HG02943 (cell line): ENCODE results near the gene KDM7A.
"Not testable (repeated sequence)": the region's sequence is repeated elsewhere in the genome, so short reads cannot be mapped to it uniquely, and the experiment has no call there.

Experiments
- ATAC-seq: cut with Tn5 transposase; IDR thresholded peaks from one replicate; pipeline ENCODE4 v1.9.1; 2021; ENCODE audit warnings: mild to moderate bottlenecking, low read depth, moderate library complexity; ENCODE audit not compliant: unreplicated experiment

The KDM7A gene

DNA sequence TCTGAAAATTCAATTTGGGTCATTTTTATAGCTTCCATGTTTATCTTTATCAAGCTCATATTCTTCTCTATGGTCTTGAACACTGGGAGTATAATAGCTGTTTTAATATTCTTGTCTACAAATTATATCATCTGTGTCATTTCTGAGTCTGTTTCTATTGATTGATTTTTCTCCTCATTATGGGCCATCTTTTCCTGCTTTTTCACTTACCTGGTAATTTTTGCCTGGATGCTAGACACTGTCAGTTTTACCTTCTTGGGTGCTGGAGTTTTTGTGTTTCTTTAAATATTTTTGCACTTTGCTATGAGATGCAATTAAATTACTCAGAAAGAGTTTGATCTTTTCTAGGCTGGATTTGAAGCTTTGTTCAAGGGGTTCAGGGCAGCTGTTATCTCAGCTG is 26.8 kb upstream of the KDM7A start:
- ATAC-seq: no peak

GRCh38 chr7:140202942-140203341 is 26.2 kb upstream of the KDM7A start:
- ATAC-seq: not testable (repeated sequence)

DNA sequence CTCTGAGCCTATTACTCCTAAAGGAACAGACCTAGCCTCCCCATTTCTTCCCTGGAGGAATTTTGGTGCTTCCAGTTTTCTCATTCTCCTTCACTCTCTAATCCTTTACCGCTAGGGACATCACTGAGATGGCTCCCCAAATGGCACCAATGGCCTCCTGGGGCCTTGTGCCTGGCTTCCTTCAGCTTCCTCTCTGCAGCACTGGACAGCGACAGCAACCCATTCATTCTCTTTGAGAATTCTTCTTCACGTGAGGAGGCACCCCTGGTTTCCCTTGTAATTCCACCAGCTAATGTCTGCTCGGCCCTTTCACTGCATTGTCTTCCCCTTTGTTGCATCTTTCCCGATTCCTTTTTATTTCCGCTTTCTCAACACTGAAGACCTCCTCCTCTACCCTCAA is 24.6 kb upstream of the KDM7A start:
- ATAC-seq: no peak

GRCh38 chr7:140200061-140200989 is 23.5 kb upstream of the KDM7A start:
- no peak for ATAC-seq

DNA sequence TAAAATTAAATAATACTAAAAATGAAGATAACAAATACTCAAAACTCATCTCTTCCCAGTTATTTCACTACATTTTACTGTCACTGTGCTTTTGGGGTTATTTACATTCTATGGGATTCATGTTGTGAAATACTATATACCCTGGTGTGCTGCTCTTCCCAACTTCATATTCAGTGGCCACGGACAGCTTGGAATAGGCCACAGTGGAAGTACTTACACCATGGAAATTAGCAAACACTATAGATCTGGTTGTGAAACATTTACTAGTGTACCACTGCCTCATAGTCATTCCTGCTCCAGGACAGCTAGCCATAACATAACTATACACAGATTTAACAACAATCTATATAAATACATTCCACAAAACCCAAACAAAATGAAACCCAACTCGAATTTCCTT is 21.2 kb upstream of the KDM7A start:
- no peak for ATAC-seq

DNA sequence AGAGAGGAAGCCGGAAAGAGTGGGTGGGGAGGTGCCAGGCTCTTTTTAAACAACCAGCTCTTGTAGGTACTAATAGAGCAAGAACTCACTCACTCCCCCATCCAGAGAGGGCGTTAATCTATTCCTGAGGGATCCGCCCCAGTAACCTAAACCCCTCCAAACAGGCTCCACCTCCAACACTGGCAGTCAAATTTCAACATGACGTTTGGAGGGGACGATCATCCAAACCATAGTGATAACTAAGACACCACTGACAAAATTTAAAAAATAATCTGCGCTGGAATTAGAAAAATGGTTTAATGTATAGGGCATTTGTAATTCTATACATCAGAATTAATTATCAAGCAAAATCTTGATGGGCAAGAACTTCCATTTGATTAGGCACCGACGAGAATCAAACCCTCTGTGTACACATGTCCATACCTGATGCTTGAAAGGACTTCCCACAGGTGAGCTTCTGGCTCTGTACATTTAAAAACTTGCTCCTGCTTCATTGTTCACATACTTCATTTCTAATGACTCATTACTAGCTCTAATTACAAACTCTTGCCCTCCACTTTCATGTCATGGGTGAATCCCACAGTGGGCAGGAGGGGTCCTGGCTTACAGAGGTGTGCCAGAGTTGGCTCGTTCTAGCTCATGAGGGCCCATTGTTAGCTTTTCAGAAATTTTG is 20.6 kb upstream of the KDM7A start:
- ATAC-seq: no peak

DNA sequence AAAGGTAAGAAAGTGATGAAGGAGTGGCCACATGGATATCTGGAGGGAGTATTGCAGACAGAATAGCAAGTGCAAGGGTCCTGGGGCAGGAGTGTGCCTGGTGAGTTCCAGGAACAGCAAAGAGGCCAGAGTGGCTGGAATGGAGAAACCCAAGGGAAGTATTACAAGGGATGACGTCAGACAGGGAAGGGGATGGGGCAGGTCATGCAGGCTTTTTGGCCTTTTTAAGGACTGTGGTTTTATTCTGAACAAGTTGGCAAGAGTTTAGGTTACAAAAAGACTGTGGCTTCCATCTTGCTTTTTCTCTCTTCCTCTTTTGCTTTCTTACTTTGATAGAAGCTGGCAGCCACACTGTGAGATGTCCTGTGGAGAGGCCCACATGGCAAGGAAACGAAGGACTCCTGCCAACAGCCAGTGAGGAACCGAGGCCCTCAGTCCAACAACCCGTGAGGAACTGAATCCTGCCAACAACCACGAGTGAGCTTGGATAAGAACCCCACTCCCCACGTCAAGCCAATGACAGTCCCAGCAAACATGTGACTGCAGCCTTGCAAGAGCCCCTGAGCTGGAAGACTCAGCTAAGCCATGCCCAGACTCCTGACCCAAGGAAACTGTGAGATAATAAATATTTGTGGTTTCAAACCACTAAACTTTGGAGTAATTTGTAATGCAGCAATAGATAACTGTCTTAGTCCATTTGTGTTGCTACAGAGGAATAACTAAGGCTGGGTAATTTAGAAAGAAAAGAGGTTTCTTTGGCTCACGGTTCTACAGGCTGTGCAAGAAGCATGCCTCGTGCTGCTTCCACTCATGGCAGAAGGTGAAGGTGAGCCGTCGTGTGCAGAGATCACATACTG is 19.8 kb upstream of the KDM7A start:
- ATAC-seq: no peak

- ATAC-seq: no peak
Observed at GRCh38 chr7:140195859-140196258, 19.1 kb upstream of the KDM7A start.

GRCh38 chr7:140192620-140193019 is 15.8 kb upstream of the KDM7A start:
- ATAC-seq: no peak

DNA sequence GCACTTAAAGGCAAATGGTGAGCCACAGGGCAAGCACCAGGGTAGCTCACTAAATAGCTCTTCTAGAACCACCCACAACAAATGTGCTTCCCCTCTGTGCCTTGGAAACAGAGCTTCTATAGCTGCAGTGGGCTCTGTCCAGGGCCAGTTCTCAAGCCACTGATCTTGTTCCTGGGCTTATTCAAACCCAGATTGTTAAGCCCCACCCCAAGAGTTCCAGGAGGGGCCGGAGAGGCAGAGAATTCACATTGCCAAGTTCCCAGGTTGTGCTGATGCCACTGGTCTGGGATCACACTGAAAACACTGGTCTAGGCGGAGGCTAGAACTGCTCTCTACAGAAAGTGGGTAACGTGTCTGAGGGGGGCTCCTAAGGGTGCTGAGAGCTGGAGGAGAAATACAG is 15.4 kb upstream of the KDM7A start:
- no peak for ATAC-seq

GRCh38 chr7:140190588-140190987 is 13.8 kb upstream of the KDM7A start:
- ATAC-seq: no peak

DNA sequence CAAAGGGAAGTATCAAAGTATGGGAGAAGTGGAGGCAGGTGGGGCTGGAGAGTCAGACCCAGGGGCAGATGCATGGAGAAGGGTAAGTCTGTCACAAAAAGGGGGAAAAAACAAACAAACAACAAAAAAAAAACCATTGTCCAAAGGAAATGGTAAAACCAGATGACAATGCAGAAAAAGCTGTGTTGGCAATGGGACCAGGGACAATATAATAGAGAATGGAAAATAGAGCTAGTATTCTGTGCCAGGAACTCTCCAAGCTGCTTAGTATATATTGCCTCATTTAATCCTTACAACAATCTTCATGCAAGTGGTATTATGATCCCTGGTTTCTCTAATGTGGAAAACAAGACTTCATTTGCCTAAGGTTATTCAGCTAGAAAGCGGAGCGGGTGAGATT is 13.1 kb upstream of the KDM7A start:
- ATAC-seq: no peak

DNA sequence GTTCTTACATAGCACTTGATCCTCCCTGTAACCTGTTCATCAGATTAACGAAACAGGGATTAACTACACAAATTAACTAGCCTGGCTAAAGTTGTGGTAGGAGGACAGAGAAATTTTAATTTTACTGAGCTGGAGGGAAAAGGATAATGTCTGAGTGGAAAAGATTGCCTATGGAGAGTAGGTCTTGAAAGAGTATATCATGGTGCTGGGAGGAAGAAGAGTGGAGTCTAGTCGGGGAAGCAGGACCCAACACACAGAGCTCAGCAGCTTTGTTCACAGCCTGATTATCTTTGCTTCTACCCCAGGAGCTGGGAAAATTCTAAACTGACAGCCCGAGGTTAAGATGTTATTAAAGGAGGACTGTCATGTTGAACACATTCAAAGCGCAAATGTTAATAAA is 6.1 kb upstream of the KDM7A start:
- no peak for ATAC-seq

DNA sequence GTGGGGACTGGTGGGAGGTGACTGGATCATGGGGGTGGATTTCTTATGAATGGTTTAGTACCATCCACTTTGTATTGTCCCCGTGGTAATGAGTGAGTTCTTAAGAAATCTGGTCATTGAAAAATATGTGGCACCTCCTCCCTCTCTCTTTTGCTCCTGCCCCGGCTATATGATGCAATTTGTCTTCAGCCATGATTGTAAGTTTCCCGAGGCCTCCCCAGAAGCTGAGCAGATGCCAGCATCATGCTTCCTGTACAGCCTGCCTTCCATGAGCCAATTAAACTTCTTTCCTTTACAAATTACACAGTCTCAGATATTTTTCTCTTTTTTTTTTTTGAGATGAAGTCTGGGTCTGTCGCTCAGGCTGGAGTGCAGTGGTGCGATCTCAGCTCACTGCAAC is 2.6 kb upstream of the KDM7A start:
- no peak for ATAC-seq

DNA sequence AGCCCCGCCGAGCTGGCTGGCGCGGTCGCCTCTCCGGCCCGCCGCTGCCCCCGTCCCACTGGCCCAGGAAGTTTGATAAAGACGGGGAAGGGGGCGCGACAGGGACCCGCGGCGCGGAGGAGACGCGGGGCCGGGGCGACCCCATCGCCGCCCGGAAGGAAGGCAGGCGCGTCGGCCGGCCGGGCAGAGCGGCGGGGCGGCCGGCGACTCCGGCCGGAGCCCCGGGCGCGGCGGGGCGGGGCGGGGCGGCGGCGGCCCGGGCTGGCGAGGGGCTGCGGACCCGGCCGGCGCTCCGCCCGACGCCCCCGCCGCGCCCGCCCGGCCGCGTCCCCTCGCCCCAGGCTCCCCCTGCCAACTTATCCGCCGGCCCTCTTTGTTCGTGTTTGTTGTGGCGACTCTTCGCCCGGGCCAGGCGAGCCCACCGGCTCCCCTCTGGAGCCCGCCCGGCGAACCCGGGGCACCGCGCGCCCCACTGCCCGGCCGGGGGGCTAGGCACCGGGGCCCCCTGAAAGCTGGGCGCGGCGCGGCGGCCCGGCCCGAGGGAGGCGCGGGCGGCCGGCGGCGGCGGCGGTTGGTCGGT is 571 bp downstream of the KDM7A start:
- peak; percentile 13 for ATAC-seq

DNA sequence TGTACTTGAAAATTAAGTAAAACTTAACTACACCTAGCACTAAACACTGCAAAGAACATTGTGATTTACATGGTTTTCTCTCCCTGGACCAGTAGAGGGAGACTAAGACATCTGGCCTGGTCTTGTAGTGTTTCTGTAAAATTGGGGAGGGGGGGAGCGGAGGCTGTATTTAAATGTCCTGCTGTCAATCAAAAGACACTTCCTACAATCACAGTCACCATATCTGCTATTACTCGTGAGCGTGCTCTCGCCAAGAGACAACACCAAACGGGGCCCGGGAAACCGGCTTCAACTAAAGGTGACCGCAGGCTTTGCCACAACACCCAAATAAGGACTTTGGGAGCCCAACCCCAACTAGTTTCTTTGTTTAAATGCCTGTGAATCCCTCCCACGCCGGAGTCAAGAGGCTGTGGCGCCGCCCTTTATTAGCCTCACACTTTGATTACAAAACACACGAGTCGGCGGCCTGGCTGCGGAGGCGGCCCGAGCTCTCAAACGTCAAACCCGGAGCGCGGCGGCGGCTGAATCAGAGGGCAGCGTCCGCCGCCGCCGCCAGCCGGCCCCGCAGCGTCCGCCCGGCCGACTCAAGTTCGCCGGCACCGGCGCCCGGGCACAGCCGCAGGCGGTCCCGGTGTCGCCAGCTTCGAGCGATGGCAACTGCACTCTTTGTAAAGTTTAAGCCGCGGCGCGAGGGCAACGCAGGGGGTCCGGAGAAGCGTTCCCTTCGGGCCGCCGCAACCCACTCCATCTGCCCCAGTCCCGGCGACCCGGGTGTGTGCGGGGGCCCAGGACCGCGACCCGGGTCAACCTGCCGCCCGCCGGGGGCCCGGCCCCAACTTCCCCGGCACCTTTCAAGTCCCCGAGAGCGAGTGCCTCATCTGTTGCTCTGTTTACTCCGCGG is 1.3 kb downstream of the KDM7A start:
- peak; percentile 51 for ATAC-seq

DNA sequence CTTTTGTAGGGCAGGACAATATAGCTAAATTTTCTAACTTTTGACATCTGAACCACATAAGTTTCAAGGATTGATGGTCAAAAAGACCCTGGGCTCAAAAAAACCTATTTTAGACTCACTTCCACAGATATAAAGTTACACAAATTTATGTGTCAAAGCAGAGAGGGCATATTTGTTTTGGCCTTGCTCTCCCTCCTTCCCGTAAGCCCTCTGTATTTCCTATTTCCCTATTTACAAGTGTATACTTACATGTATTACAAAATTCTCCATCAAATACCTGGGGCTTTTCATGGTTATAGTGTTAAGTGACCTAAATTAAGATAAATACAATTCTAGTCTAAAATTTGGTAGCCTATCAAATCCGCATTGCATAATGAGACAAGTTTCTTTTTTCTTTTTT is 2.6 kb downstream of the KDM7A start:
- no peak for ATAC-seq

GRCh38 chr7:140170375-140170774 is 6.4 kb downstream of the KDM7A start:
- ATAC-seq: no peak

DNA sequence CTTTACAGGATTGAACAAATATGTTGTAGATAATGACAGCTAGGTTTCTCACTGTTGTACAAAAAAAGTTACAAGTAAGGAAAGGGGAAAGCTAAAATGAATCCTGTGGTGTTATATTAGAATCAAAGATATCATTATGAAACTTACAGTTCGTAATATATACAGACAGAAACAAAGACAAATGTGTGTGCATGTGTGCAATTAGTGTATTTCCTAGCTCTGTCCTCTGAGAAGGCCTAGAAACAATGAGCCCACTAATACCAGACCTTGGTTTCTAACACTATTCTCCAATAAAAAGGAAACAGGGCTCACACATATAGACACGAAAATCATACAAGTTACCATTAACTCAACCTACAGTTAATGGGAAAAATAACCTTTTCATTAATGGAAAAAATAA is 8.0 kb downstream of the KDM7A start:
- ATAC-seq: no peak

DNA sequence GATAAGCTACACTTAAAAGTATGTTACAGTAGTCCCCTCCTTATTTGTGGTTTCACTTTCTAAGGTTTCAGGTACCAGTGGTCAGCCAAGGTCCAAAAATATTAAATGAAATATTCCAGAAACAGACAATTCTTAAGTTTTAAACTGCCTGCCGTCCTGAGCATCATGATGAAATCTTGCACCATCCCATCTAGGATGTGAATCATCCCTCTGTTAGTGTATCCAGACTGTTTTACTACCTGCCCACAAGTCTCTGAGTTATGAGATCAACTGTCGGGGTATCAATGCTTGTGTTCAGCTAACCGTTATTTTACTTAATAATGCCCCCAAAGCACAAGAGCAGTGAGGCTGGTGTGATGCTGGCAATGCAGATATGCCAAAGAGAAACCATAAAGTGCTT is 11.4 kb downstream of the KDM7A start:
- no peak for ATAC-seq
